D721Med (cell line): ENCODE data around the gene NSUN7.

Source experiments
- DNase-seq: peaks from one replicate; pipeline ENCODE4 v3.0.0; 2011; ENCODE audit warnings: low spot score; ENCODE audit not compliant: insufficient read length
- FAIRE-seq: peaks from 2 replicates; lab custom pipeline; 2011; peaks lifted over from hg19 to GRCh38; lab: Jason Lieb, UNC
- TF ChIP-seq, protein P1 (sequence below): IDR thresholded peaks from 2 replicates; pipeline ENCODE4 v1.5.1; 2012; ENCODE audit warnings: mild to moderate bottlenecking, control low read depth; ENCODE audit not compliant: insufficient read depth; ENCODE audit errors: missing control alignments

The NSUN7 gene

GRCh38 chr4:40856277-40856839 lies 106.6 kb downstream of the NSUN7 start:
- FAIRE-seq (no peak), DNase-seq (no peak)
- TF ChIP-seq, protein P1, sequence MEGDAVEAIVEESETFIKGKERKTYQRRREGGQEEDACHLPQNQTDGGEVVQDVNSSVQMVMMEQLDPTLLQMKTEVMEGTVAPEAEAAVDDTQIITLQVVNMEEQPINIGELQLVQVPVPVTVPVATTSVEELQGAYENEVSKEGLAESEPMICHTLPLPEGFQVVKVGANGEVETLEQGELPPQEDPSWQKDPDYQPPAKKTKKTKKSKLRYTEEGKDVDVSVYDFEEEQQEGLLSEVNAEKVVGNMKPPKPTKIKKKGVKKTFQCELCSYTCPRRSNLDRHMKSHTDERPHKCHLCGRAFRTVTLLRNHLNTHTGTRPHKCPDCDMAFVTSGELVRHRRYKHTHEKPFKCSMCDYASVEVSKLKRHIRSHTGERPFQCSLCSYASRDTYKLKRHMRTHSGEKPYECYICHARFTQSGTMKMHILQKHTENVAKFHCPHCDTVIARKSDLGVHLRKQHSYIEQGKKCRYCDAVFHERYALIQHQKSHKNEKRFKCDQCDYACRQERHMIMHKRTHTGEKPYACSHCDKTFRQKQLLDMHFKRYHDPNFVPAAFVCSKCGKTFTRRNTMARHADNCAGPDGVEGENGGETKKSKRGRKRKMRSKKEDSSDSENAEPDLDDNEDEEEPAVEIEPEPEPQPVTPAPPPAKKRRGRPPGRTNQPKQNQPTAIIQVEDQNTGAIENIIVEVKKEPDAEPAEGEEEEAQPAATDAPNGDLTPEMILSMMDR = no peak

GRCh38 chr4:40856840-40857362 lies 107.1 kb downstream of the NSUN7 start:
- DNase-seq (peak; percentile 67), FAIRE-seq (no peak)
- TF ChIP-seq, protein P1 = no peak

DNA sequence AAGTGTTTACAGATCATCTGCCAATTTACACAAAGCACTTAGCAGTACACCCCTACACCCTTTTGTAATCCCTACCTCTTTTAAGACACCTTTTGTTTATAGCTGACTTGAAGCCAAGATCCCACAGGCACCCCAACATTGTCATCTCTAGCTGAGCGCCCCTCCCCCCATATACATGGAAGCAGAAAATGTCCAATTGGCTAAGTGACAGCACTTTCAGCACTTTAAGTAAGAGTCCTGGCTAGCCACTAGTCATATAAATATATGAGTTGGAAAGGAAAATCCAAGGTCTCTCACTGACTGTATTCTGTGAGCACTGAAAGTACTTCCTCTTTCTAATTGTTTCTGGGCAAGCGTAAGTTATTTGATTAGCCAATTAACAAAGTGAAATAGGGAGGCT lies 108.2 kb downstream of the NSUN7 start:
- DNase-seq (no peak), FAIRE-seq (no peak)

GRCh38 chr4:40858962-40859361 lies 109.2 kb downstream of the NSUN7 start:
- TF ChIP-seq, protein P1 = no peak
- DNase-seq (no peak), FAIRE-seq (no peak)

More for the DNA sequence above, 108.2 kb downstream of the NSUN7 start:
- TF ChIP-seq, protein P1 = no peak
